RWPE1 (cell line): ENCODE results near the gene SPPL2C.

ENCODE experiments used
- CTCF ChIA-PET: fragments of 350-600 bp; sonication (Branson Sonifier 250); formaldehyde crosslinking; extraction: SDS; loops from one replicate; lab custom pipeline; 2021; lab: Yijun Ruan, JAX
- POLR2A ChIA-PET: fragments of 400-600 bp; formaldehyde crosslinking; extraction: SDS; loops from one replicate; lab custom pipeline; 2020; ENCODE audit warnings: antibody characterized with exemption; ENCODE audit not compliant: low non-redundant PET; lab: Yijun Ruan, JAX
- DNase-seq: peaks from one replicate; pipeline ENCODE4 v3.0.0; 2012; ENCODE audit warnings: low spot score
- H3K27ac ChIP-seq: fragments of 450-650 bp; 2 replicates; pipeline ENCODE4 v1.5.1; 2017
- CTCF ChIP-seq: fragments of 450-650 bp; conservative IDR thresholded peaks from 2 replicates; pipeline ENCODE4 v1.5.1; 2017; ENCODE audit warnings: low read depth, mild to moderate bottlenecking

The SPPL2C gene

GRCh38 chr17:45851022-45851421 lies 6.3 kb downstream of the SPPL2C start:
- CTCF ChIA-PET: interaction anchor here (0.6 to 2.0 kb wide), 4 partner anchors 19 to 588 kb away, joined by 3 to 12 read pairs (median 4); no protein-coding TSS in a partner anchor
- no peak for DNase-seq

GRCh38 chr17:45851464-45851863 lies 6.8 kb downstream of the SPPL2C start:
- CTCF ChIA-PET: interaction anchor here (0.7 to 2.0 kb wide), 5 partner anchors 9 to 588 kb away, joined by 3 to 12 read pairs (median 4); no protein-coding TSS in a partner anchor
- TF ChIP-seq CTCF: no peak
- no peak overlapping the region for H3K27ac ChIP-seq
- no peak for DNase-seq
- POLR2A ChIA-PET: no interaction called here

More at GRCh38 chr17:45851022-45851421, 6.3 kb downstream of the SPPL2C start:
- TF ChIP-seq CTCF: no peak
- no peak overlapping the region for H3K27ac ChIP-seq
- POLR2A ChIA-PET: no interaction called here

- DNase-seq: no peak
- H3K27ac ChIP-seq: no peak overlapping the region
- no peak for TF ChIP-seq CTCF
- POLR2A ChIA-PET: no interaction called here
- CTCF ChIA-PET: interaction anchor here (0.5 to 2.0 kb wide), 10 partner anchors 9 to 589 kb away, joined by 3 to 12 read pairs (median 3); no protein-coding TSS in a partner anchor
Observed at GRCh38 chr17:45851873-45852272, 7.2 kb downstream of the SPPL2C start.

- peak; percentile 95 for TF ChIP-seq CTCF
- ChIA-PET CTCF (interaction anchor here (0.5 to 2.0 kb wide), 10 partner anchors 8 to 421 kb away, joined by 3 to 12 read pairs (median 4); no protein-coding TSS in a partner anchor), POLR2A (no interaction called here)
- H3K27ac ChIP-seq: no peak overlapping the region
- peak; percentile 56 for DNase-seq
Observed at GRCh38 chr17:45852535-45853297, 8.0 kb downstream of the SPPL2C start.

GRCh38 chr17:45854209-45854608 lies 9.5 kb downstream of the SPPL2C start:
- H3K27ac ChIP-seq: no peak overlapping the region
- CTCF ChIA-PET: interaction anchor here (0.6 kb wide), 1 partner anchor 26 kb away, joined by 4 read pairs; no protein-coding TSS in a partner anchor
- DNase-seq: no peak
- TF ChIP-seq CTCF: no peak
- POLR2A ChIA-PET: no interaction called here

- ChIA-PET CTCF (interaction anchor here (1.0 kb wide), 2 partner anchors 13 to 24 kb away, joined by 3 to 4 read pairs; no protein-coding TSS in a partner anchor), POLR2A (no interaction called here)
- DNase-seq: no peak
- no peak overlapping the region for H3K27ac ChIP-seq
- TF ChIP-seq CTCF: no peak
Observed at GRCh38 chr17:45855691-45856336, 11.1 kb downstream of the SPPL2C start.
